ENCODE results near the gene NID1. TPM values are rescaled to one million over a fixed set of nuclear protein-coding genes. Genes with fewer than 3 reads are reported as not detected.

Gene NID1
- polyA plus RNA-seq, 1 donor (not counting 4 experiments of a cell fraction or from before 2014, with no cell fraction given): 1.8 TPM

DNA sequence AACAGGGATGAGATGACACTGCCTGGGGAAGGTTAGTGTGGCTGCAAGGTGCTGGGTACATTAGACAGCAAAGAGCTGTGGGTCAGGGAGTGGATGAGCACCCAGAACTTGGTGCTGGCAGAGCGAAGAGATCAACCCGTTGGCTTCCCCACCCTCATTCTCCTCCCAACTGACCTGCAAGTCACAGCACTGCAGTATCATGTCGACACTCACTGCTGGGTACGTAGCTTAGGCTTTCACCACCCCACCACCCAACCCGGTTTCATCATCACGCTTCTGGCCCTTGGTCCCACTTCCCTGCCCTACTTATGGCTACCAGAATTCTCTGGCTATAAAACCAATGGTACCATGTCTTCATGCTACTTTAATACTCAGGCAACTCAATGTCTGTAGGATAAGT, 124.6 kb downstream of the NID1 start:
- Histone ChIP-seq H3K4me1 (ENCODE audit: control insufficient read depth, extremely low read depth, insufficient read depth, low read length) (peaks cover 25% of the 10 kb centered on the region), H3K4me3 (ENCODE audit: control insufficient read depth in 2 of 3, extremely low read depth in 1 of 3, insufficient read depth in 2 of 3, low read depth in 1 of 3, low read length in 3 of 3) (no peak overlapping the region), H3K9me3 (ENCODE audit: control insufficient read depth, low read depth, low read length) (no peaks in the 10 kb centered on the region), H3K27ac (ENCODE audit: control insufficient read depth, insufficient read depth, low read length) (no peak overlapping the region), H3K9me1 (ENCODE audit: control insufficient read depth, extremely low read depth, insufficient read depth, low read length) (no peaks in the 10 kb centered on the region), H3K4me2 (ENCODE audit: control insufficient read depth, extremely low read depth, insufficient read depth, low read depth, low read length) (no peak overlapping the region), H3K36me3 (ENCODE audit: control insufficient read depth in 2 of 2, extremely low read depth in 1 of 2, insufficient read depth in 2 of 2, low read length in 2 of 2) (peaks cover 0 to 2% of the 10 kb centered on the region in 2 experiments), H3K79me2 (ENCODE audit: control insufficient read depth, insufficient read depth, low read length) (no peaks in the 10 kb centered on the region), H4K20me1 (ENCODE audit: control insufficient read depth, extremely low read depth, insufficient read depth, low read length) (no peaks in the 10 kb centered on the region), H3K9ac (ENCODE audit: control insufficient read depth, extremely low read depth, insufficient read depth, low read length) (no peak overlapping the region), H3K27me3 (ENCODE audit: control insufficient read depth, extremely low read depth, insufficient read depth, low read length) (no peaks in the 10 kb centered on the region), H2AFZ (ENCODE audit: control insufficient read depth, low read length) (no peak overlapping the region)
- DNase-seq (ENCODE audit: low read depth, low spot score) (no peak), FAIRE-seq (no peak)
- TF ChIP-seq EZH2 (IDR thresholded peaks at IDR 0.05; ENCODE audit: low read length): no peak
- TF ChIP-seq, protein P1, sequence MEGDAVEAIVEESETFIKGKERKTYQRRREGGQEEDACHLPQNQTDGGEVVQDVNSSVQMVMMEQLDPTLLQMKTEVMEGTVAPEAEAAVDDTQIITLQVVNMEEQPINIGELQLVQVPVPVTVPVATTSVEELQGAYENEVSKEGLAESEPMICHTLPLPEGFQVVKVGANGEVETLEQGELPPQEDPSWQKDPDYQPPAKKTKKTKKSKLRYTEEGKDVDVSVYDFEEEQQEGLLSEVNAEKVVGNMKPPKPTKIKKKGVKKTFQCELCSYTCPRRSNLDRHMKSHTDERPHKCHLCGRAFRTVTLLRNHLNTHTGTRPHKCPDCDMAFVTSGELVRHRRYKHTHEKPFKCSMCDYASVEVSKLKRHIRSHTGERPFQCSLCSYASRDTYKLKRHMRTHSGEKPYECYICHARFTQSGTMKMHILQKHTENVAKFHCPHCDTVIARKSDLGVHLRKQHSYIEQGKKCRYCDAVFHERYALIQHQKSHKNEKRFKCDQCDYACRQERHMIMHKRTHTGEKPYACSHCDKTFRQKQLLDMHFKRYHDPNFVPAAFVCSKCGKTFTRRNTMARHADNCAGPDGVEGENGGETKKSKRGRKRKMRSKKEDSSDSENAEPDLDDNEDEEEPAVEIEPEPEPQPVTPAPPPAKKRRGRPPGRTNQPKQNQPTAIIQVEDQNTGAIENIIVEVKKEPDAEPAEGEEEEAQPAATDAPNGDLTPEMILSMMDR (optimal IDR thresholded peaks at IDR 0.05 in 1 of 3, IDR thresholded peaks at IDR 0.05 in 1 of 3, conservative IDR thresholded peaks at IDR 0.05 in 1 of 3; ENCODE audit: extremely low read depth in 1 of 3, insufficient read depth in 2 of 3, low read length in 3 of 3): no peak
- dilution Hi-C loops (cut with MboI; ENCODE audit: extremely low pct_ligation_motif_present, low sequenced_read_pairs): no loop called here

- no peak for TF ChIP-seq EZH2 (IDR thresholded peaks at IDR 0.05; ENCODE audit: low read length)
- TF ChIP-seq, protein P1 (optimal IDR thresholded peaks at IDR 0.05 in 1 of 3, IDR thresholded peaks at IDR 0.05 in 1 of 3, conservative IDR thresholded peaks at IDR 0.05 in 1 of 3; ENCODE audit: extremely low read depth in 1 of 3, insufficient read depth in 2 of 3, low read length in 3 of 3): no peak
- Histone ChIP-seq H3K4me2 (ENCODE audit: control insufficient read depth, extremely low read depth, insufficient read depth, low read depth, low read length) (no peak overlapping the region), H2AFZ (ENCODE audit: control insufficient read depth, low read length) (no peak overlapping the region), H3K27ac (ENCODE audit: control insufficient read depth, insufficient read depth, low read length) (no peak overlapping the region), H3K36me3 (ENCODE audit: control insufficient read depth in 2 of 2, extremely low read depth in 1 of 2, insufficient read depth in 2 of 2, low read length in 2 of 2) (peaks cover 0 to 2% of the 10 kb centered on the region in 2 experiments), H3K9ac (ENCODE audit: control insufficient read depth, extremely low read depth, insufficient read depth, low read length) (no peak overlapping the region), H3K4me1 (ENCODE audit: control insufficient read depth, extremely low read depth, insufficient read depth, low read length) (peaks cover 31% of the 10 kb centered on the region), H3K9me3 (ENCODE audit: control insufficient read depth, low read depth, low read length) (no peaks in the 10 kb centered on the region), H4K20me1 (ENCODE audit: control insufficient read depth, extremely low read depth, insufficient read depth, low read length) (no peaks in the 10 kb centered on the region), H3K4me3 (ENCODE audit: control insufficient read depth in 2 of 3, extremely low read depth in 1 of 3, insufficient read depth in 2 of 3, low read depth in 1 of 3, low read length in 3 of 3) (no peak overlapping the region), H3K27me3 (ENCODE audit: control insufficient read depth, extremely low read depth, insufficient read depth, low read length) (no peaks in the 10 kb centered on the region), H3K9me1 (ENCODE audit: control insufficient read depth, extremely low read depth, insufficient read depth, low read length) (no peaks in the 10 kb centered on the region), H3K79me2 (ENCODE audit: control insufficient read depth, insufficient read depth, low read length) (no peaks in the 10 kb centered on the region)
- no peak for FAIRE-seq
- dilution Hi-C loops (cut with MboI; ENCODE audit: extremely low pct_ligation_motif_present, low sequenced_read_pairs): no loop called here
- no peak for DNase-seq (ENCODE audit: low read depth, low spot score)
These were observed 125.5 kb downstream of the NID1 start for GRCh38 chr1:235939480-235939775.

All from keratinocyte (primary cell).